OCI-LY7 (cell line): Measurements from ENCODE around the gene PALMD. TPM values are rescaled to one million over a fixed set of nuclear protein-coding genes. Genes with fewer than 3 reads are reported as not detected.

Source experiments
- BruUV-seq: library from RNA; stranded (reverse); fragments of 400-500 nt; replicated peaks from 2 replicates; lab custom pipeline; 2021; lab: Mats Ljungman, UMichigan
- CTCF ChIA-PET: fragments of 300-600 bp; sonication (Branson Sonifier 250); formaldehyde crosslinking; loops from one replicate; lab custom pipeline; 2022; ENCODE audit warnings: antibody characterized with exemption; ENCODE audit not compliant: unreplicated experiment; lab: Charles Lee
- POLR2A ChIA-PET: fragments of 300-600 bp; sonication (Branson Sonifier 250); formaldehyde crosslinking; loops from one replicate; lab custom pipeline; 2022; ENCODE audit warnings: antibody characterized with exemption; lab: Charles Lee
- DNase-seq: peaks from one replicate; pipeline ENCODE4 v3.0.0-alpha.2; 2015; ENCODE audit warnings: low spot score
- H2AFZ ChIP-seq: fragments of 200-600 bp; sonication (generic), shearing (Covaris generic); 2 replicates; pipeline ENCODE4 v1.6.1; 2014; ENCODE audit warnings: mild to moderate bottlenecking, antibody characterized with exemption, low read length, moderate library complexity
- H3K27ac ChIP-seq: fragments of 200-600 bp; sonication (generic); 2 replicates; pipeline ENCODE4 v1.5.1; 2014; ENCODE audit warnings: mixed run types, low read depth, mild to moderate bottlenecking, moderate library complexity, low read length, inconsistent platforms; ENCODE audit not compliant: poor library complexity, severe bottlenecking
- H3K36me3 ChIP-seq: fragments of 200-600 bp; sonication (generic); 2 replicates; pipeline ENCODE4 v1.6.1; 2014; ENCODE audit warnings: mild to moderate bottlenecking, antibody characterized with exemption, low read length, moderate library complexity, mixed read lengths; ENCODE audit not compliant: insufficient read depth
- H3K4me1 ChIP-seq: fragments of 200-600 bp; sonication (generic); 2 replicates; pipeline ENCODE4 v1.5.1; 2014; ENCODE audit warnings: mild to moderate bottlenecking, low read length; ENCODE audit not compliant: insufficient read depth, poor library complexity, severe bottlenecking
- H3K4me2 ChIP-seq: fragments of 200-600 bp; sonication (generic); 2 replicates; pipeline ENCODE4 v1.6.1; 2014; ENCODE audit warnings: mild to moderate bottlenecking, low read length
- H3K4me3 ChIP-seq: fragments of 200-600 bp; sonication (generic); 2 replicates; pipeline ENCODE4 v1.5.1; 2014; ENCODE audit warnings: mild to moderate bottlenecking, low read depth, low read length; ENCODE audit not compliant: poor library complexity, severe bottlenecking
- H3K79me2 ChIP-seq: fragments of 200-600 bp; sonication (generic); 2 replicates; pipeline ENCODE4 v1.6.1; 2016; ENCODE audit warnings: low read depth, mild to moderate bottlenecking, low read length, moderate library complexity, mixed read lengths; ENCODE audit not compliant: insufficient read depth
- H3K9me2 ChIP-seq: fragments of 200-600 bp; sonication (generic); 2 replicates; pipeline ENCODE4 v1.6.1; 2016; ENCODE audit warnings: mild to moderate bottlenecking, low read length, mixed read lengths; ENCODE audit not compliant: insufficient read depth
- H3K9me3 ChIP-seq: fragments of 200-600 bp; sonication (generic); 2 replicates; pipeline ENCODE4 v1.6.1; 2014; ENCODE audit warnings: mild to moderate bottlenecking, mixed run types, low read length, mixed read lengths
- H4K20me1 ChIP-seq: fragments of 200-600 bp; sonication (generic); 2 replicates; pipeline ENCODE4 v1.6.1; 2014; ENCODE audit warnings: mild to moderate bottlenecking, antibody characterized with exemption, low read length, moderate library complexity, mixed read lengths; ENCODE audit not compliant: insufficient read depth
- CTCF ChIP-seq: fragments of 200-600 bp; sonication (generic); conservative IDR thresholded peaks from 2 replicates; pipeline ENCODE4 v1.5.1; 2014; ENCODE audit warnings: mild to moderate bottlenecking, antibody characterized with exemption, low read length, moderate library complexity, mixed read lengths
- EZH2phosphoT487 ChIP-seq: fragments of 200-600 bp; sonication (generic); IDR thresholded peaks from 2 replicates; pipeline ENCODE4 v1.6.1; 2018; ENCODE audit warnings: low read depth, borderline replicate concordance, mild to moderate bottlenecking, mixed run types, antibody characterized with exemption, low read length, moderate library complexity, mixed read lengths
- intact Hi-C: fragments of 100-400 bp; cut with micrococcal nuclease; formaldehyde crosslinking; loops from one replicate; pipeline ENCODE4 v1.10.0; 2022; ENCODE audit not compliant: unreplicated experiment
- total RNA-seq, 2 experiments: library from RNA; depleted of rRNA in 1 of 2; stranded (reverse); fragments of >200 nt in 1 of 2; shearing (Covaris generic) in 1 of 2; gene quantifications; 2 replicates each; pipeline ENCODE4 v1.2.3, GENCODE V29; 2014 to 2022

PALMD gene
- total RNA-seq, 2 experiments from 2014 or later: not detected

GRCh38 chr1:99737016-99737415 is 91.1 kb downstream of the PALMD start:
- Histone ChIP-seq H3K4me3 (no peak overlapping the region), H3K36me3 (0 out of 2 replicates have a peak, but pooled peaks cover 5% of the 10 kb centered on the region), H3K4me2 (no peak overlapping the region), H4K20me1 (no peaks in the 10 kb centered on the region), H3K9me3 (no peaks in the 10 kb centered on the region), H3K79me2 (no peaks in the 10 kb centered on the region), H3K4me1 (no peaks in the 10 kb centered on the region), H3K27ac (no peak overlapping the region), H3K9me2 (no peaks in the 10 kb centered on the region), H2AFZ (no peak overlapping the region)
- peak; percentile 57 for TF ChIP-seq CTCF
- TF ChIP-seq EZH2phosphoT487: no peak
- BruUV-seq: no TSS peak
- intact Hi-C loops: no loop called here
- ChIA-PET POLR2A (no interaction called here), CTCF (no interaction called here)
- DNase-seq: peak; percentile 25

GRCh38 chr1:99738858-99739465 is 93.0 kb downstream of the PALMD start:
- H4K20me1 ChIP-seq: no peaks in the 10 kb centered on the region
- no peak overlapping the region for H2AFZ ChIP-seq
- H3K27ac ChIP-seq: no peak overlapping the region
- 0 out of 2 replicates have a peak, but pooled peaks cover 7% of the 10 kb centered on the region for H3K36me3 ChIP-seq
- H3K4me1 ChIP-seq: no peaks in the 10 kb centered on the region
- intact Hi-C loops: no loop called here
- DNase-seq: no peak
- no peak overlapping the region for H3K4me2 ChIP-seq
- H3K9me3 ChIP-seq: no peaks in the 10 kb centered on the region
- H3K4me3 ChIP-seq: no peak overlapping the region
- no TSS peak for BruUV-seq
- POLR2A ChIA-PET: interaction anchor here (0.6 to 1.2 kb wide), 6 partner anchors 8 to 1942 kb away, joined by 3 to 7 read pairs (median 4); no protein-coding TSS in a partner anchor
- no peaks in the 10 kb centered on the region for H3K9me2 ChIP-seq
- CTCF ChIA-PET: no interaction called here
- no peaks in the 10 kb centered on the region for H3K79me2 ChIP-seq
- TF ChIP-seq EZH2phosphoT487 (no peak), CTCF (no peak)

GRCh38 chr1:99740141-99740540 is 94.2 kb downstream of the PALMD start:
- Histone ChIP-seq H3K4me3 (no peak overlapping the region), H3K4me2 (no peak overlapping the region), H3K79me2 (no peaks in the 10 kb centered on the region), H3K27ac (no peak overlapping the region), H3K9me3 (no peaks in the 10 kb centered on the region), H3K4me1 (no peaks in the 10 kb centered on the region), H3K36me3 (0 out of 2 replicates have a peak, but pooled peaks cover 7% of the 10 kb centered on the region), H4K20me1 (no peaks in the 10 kb centered on the region), H3K9me2 (no peaks in the 10 kb centered on the region), H2AFZ (no peak overlapping the region)
- CTCF ChIA-PET: no interaction called here
- POLR2A ChIA-PET: interaction anchor here (0.5 to 1.2 kb wide), 3 partner anchors 12 to 680 kb away, joined by 4 read pairs; no protein-coding TSS in a partner anchor
- TF ChIP-seq EZH2phosphoT487 (no peak), CTCF (no peak)
- BruUV-seq: no TSS peak
- intact Hi-C loops: no loop called here
- no peak for DNase-seq
